ENCODE data around the gene APC2.

DNA sequence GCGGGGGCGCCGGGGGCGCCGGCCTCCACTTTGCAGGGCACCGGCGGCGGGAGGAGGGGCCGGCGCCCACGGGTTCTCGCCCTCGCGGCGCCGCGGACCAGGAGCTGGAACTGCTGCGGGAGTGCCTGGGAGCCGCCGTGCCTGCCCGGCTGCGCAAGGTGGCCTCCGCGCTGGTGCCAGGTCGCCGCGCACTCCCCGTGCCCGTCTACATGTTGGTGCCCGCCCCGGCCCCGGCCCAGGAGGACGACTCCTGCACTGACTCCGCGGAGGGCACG, 17.2 kb downstream of the APC2 start:
- TF ChIP-seq, protein P1, sequence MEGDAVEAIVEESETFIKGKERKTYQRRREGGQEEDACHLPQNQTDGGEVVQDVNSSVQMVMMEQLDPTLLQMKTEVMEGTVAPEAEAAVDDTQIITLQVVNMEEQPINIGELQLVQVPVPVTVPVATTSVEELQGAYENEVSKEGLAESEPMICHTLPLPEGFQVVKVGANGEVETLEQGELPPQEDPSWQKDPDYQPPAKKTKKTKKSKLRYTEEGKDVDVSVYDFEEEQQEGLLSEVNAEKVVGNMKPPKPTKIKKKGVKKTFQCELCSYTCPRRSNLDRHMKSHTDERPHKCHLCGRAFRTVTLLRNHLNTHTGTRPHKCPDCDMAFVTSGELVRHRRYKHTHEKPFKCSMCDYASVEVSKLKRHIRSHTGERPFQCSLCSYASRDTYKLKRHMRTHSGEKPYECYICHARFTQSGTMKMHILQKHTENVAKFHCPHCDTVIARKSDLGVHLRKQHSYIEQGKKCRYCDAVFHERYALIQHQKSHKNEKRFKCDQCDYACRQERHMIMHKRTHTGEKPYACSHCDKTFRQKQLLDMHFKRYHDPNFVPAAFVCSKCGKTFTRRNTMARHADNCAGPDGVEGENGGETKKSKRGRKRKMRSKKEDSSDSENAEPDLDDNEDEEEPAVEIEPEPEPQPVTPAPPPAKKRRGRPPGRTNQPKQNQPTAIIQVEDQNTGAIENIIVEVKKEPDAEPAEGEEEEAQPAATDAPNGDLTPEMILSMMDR (IDR thresholded peaks at IDR 0.05; ENCODE audit: poor library complexity, severe bottlenecking), result no peak
- TF ChIP-seq, protein P2, sequence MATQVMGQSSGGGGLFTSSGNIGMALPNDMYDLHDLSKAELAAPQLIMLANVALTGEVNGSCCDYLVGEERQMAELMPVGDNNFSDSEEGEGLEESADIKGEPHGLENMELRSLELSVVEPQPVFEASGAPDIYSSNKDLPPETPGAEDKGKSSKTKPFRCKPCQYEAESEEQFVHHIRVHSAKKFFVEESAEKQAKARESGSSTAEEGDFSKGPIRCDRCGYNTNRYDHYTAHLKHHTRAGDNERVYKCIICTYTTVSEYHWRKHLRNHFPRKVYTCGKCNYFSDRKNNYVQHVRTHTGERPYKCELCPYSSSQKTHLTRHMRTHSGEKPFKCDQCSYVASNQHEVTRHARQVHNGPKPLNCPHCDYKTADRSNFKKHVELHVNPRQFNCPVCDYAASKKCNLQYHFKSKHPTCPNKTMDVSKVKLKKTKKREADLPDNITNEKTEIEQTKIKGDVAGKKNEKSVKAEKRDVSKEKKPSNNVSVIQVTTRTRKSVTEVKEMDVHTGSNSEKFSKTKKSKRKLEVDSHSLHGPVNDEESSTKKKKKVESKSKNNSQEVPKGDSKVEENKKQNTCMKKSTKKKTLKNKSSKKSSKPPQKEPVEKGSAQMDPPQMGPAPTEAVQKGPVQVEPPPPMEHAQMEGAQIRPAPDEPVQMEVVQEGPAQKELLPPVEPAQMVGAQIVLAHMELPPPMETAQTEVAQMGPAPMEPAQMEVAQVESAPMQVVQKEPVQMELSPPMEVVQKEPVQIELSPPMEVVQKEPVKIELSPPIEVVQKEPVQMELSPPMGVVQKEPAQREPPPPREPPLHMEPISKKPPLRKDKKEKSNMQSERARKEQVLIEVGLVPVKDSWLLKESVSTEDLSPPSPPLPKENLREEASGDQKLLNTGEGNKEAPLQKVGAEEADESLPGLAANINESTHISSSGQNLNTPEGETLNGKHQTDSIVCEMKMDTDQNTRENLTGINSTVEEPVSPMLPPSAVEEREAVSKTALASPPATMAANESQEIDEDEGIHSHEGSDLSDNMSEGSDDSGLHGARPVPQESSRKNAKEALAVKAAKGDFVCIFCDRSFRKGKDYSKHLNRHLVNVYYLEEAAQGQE (IDR thresholded peaks at IDR 0.05; ENCODE audit: borderline replicate concordance), result no peak
- TF ChIP-seq TAF1 (IDR thresholded peaks at IDR 0.05; ENCODE audit: low read depth), result no peak
- TF ChIP-seq EZH2 (IDR thresholded peaks at IDR 0.05; ENCODE audit: borderline replicate concordance, insufficient read depth, low read length, poor library complexity, severe bottlenecking), result no peak

Measured in neural cell (in vitro differentiated cells).